Iris pigment epithelial cell (primary cell): ENCODE measurements around the gene ODC1.

ENCODE experiments used
- DNase-seq: peaks from one replicate; pipeline ENCODE4 v3.0.0-alpha.2; 2011; ENCODE audit warnings: low read depth

The ODC1 gene

DNA sequence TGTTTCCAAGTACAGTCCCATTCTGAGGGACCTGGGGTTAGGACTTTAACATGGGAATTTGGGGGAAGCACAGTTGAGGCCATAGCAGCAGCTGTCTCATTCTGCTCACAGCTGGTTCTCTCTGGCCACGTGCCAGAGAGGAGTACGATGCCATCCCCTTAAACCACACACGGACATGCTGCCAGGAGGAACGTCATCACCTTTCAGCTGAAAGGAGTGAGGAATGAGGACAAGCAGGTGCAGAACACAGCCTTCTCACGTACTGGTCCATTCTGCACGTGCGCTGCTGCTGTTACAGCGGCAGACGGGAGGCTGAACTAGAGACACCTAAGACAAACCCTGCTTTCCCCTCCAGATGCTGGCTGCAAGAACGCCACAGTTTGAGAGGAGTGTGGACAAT lies 33.5 kb downstream of the ODC1 start:
- DNase-seq, result no peak

DNA sequence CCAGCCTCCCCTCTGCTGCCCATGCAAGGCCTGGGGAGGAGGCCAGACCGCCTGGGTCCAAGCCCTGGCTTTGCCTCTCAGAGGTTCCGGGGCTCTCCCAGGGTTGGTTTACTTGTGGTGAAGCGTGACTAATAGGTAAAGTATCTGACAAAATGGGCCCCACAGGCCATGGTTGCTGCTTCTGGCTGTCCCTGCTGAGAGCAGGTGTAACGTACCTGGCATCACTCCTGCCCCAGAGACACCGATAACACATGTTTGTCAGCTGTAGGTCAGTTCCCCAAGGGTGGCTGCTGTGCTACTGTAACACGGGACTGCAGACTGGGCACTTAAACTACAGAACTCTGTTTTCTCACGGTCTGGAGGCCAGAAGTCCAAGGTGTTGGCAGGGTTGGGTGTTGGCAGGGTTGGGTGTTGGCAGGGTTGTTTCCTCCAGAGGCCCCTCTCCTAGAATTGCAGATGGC lies 34.1 kb downstream of the ODC1 start:
- peak; percentile 69 for DNase-seq

DNA sequence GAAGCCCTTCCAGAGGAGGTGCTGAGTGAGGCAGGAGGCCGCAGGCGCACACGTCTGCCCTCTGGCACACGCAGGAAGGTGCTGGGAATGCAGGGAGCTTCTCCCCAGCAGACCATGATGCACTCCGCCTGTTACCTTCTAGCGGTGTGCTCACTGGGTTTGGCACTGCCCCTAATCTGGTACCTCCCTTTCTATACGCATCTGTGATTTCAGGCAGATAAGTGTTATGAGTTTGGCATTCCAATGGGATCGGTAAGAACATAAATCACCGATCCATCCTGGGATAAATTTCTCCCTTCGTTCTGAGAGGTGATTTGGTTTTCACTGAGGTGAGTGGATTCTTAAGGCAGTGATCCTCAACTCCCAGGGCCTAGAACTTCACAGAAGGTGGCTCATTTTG lies 34.6 kb downstream of the ODC1 start:
- DNase-seq, result no peak

DNA sequence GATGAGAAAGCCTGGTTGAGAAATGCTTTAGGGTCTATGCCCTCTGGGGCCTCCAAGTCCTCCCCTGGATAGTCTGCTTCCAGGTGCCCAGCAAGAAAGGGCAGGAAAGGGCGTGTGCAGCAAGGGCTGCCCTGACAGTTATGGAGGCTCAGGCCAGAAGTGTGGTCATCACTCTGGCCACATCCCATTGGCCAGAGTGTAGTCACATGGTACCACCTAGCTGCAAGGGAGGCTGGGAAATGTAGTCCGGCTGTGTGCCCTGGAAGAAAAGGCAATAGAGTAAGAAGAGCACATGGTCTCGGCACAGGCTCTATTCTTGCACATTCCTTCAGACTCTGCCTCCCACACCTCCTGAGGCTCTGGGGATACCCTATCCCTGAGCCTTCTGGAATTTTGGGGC lies 35.7 kb downstream of the ODC1 start:
- DNase-seq, result peak; percentile 70

DNA sequence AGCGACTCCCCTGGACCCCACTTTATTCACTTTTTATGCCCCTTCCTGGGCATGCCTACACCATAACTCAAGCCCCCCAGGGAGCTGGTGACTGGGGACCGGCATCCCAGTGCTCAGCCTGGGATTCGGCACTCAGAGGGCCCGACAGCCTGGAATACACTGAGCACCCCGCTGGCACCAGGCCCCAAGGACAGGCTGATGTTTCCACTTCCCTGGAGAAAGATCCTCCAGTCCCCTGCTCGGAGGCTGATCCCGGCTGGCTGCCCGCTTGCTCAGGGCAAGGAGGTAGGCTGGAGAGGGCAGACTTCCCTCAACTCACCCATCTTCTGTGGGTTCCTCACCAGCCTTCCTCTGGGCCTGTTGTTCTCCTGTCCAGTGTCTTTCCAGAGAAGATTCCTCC lies 36.6 kb downstream of the ODC1 start:
- DNase-seq, result no peak

DNA sequence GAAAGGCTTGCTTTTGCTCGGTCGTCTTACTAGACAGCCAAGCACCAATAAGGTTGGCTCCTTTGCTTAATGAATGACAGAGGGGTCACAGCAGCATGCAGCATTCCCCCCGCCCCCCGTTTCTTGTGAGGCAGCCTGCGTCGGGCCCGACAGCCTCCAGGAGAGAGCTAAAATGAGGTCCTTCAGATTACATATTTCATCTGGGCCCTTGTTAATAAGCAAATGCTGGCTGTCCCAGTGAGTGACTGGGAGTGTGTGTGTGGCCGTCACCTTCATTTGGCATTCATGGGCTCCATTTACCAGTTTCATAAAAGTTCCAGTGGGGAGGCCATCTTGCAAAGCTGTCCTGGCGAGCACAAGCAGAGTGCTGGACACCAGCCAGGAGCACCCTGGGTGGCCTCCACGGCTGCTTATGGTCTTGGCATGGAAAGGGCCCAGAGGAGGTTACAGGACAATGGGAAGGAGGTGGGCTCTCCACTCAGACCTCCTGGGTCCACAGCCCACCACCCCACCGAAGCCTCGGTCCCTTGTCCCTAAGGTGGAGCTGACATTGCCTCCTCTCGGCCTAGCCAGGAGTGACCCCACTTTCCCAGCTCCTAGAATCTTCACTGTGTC lies 37.2 kb downstream of the ODC1 start:
- no peak for DNase-seq

DNA sequence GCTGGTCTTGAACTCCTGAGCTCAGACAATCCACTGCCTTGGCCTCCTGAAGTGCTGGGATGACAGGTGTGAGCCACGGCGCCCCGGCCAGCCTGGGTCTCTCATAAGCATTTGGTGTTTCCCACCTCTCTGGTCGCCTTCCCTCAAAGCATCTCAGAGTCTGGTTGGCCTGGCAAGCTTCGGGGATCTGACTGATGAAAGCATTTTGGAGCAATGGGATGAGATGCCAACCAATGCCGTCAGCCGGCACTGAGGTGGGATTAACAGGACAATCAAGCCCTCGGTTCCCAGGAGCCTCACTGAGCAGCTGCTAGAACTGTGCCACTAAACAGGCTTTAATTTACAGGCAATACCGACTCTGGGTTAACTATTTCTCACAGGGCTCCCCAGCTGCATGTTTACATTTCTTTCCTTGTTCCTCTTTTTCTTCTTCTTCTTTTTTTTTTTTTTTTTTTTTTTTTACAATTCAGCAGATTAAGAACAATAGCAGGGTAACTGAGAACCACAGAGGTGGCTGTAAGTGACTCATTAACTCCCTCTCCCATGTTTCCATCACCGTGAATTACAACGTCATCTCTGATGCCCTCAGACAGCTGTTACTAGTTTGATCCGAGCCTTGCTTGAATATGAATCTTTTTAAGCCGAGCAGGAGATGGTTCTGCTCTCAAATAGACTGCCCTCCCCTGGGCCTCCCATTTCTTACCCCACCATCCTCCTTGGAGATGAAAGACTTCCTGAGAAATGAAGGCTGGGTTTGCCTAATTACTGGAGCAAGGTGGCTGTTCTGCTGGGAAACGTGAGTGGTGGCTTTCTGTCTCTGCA lies 37.9 kb downstream of the ODC1 start:
- no peak for DNase-seq

DNA sequence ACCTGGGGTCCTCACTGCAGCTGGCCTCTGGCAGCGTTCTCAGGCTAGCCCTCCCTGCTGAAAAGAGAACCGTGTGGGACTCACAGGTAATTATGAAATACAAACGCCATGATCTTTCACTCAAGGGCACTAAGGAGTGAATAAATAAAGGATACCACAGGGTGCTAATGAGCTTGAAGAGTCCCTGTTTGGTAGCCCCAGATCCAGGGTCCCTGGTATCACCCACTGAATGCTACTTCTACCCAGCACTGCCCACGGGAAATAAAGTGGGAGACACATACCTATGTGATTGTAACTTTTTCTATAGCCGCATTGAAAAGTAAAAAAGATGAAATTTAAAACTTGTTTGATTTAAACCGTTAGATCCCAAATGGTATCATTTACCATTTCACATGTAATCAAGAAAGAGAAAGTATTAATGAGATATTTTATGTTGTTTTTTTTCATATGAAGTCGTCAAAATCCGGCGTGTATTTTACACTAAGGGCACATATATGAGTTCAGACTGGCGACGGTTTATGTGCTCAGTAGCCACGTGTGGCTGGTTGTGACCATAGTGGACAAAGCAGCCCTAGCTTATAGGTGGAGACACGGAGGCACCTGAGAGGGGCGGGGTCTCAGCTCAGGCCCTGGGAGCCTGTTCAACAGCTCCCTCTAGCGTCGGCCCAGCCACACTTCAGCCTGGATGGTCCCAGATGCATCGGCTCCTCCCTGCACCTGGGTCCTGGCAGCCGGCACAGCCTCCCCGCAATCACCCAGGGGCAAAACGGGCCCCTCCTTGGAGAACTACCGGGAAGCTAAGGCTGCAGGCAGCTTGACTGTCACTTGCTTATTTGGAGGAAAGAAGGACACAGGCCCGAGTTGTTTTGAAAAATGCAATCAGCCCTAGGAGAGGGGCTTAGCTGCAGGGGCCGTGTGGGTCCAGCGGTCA lies 39.2 kb downstream of the ODC1 start:
- peak; percentile 67 for DNase-seq

DNA sequence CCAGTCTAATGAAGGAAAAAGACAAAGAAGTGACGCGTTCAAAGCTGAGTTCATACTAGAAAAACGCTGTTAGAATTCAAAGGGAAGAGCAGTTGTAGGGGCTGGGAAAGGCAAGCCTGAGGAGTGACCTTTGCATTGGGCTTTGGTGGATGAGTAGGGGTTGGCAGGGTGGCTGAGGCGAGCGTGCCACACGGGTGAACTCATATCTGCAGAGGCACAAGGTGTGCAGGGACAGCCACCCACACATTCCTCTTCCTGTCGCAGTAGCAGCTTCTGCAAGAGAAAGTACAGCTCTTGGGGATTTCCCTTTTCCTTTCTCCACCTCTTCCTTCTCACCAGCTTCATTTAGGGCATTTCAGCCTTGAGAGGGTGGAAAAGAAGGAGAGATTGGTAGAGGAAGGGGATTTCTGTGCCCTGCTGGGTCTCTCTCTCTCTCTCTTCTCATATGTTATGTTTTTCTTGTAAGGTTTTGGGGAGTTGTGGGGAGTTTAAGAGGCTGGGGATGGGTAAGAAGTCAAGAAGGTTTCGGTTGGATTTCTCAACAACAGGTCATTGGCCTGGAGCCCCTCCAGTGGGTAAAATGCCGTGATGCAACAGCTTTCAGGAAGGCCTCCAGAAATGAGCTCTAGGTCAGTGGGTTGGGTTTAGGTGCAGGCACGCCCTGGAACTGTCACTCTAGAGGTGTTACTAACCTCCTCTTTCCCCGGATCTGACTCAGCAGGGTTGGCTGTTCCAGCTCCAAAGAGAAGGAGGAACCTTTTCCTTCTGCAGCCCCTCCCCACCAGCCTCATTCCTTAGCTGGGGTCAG lies 40.1 kb downstream of the ODC1 start:
- peak; percentile 91 for DNase-seq

DNA sequence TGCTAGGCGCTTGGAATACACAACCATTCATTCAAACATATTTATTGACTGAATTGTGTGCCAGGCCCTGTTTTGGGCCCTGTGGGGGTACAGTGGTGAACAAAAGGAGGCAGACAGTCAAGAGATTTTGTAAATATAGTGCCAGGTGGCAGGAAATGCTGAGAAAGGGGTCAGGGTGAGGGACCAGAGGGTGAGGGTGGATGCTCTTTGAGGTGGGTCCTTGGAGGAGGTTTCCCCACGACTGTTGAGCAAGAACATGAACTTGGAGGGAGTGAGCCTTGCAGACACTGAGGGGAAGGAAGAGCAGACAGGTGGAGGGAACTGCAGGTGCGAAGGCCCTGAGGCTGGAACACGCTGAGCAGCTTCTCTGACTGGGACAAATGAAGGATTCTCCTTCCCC lies 40.7 kb downstream of the ODC1 start:
- DNase-seq, result no peak

DNA sequence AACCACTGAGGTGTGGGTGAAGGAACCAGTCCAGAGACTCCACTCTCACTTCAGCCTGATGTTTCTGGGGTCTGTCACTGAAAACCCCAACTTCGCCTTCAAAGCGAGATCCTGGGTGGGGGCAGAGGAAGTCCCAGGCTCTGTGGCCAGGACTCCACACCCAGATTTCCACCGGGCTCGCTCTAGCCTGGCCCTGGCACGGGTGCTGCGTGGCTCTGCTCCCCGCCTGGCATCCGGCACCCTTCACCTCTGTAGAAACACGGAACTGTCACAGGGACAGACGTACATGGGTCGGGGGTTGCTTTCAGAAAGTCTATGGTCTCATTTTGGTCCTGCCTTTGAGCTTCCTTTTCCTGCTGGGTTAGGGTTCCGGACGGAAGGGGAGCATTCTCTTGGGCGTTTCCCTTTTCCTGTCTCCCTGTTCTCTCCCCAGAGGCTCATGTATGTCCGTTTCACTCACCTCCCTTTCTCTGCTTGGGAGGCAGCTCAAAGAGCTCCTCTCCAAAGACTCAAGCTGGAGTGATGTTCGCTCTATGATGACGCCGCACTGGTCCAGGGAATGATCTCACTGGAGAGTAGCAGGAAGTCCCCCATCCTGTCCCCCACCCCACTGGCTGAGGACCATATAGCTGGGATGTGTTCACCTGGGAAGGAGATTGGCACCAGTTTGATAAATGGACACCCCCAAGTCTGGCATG lies 41.5 kb downstream of the ODC1 start:
- DNase-seq, result no peak

DNA sequence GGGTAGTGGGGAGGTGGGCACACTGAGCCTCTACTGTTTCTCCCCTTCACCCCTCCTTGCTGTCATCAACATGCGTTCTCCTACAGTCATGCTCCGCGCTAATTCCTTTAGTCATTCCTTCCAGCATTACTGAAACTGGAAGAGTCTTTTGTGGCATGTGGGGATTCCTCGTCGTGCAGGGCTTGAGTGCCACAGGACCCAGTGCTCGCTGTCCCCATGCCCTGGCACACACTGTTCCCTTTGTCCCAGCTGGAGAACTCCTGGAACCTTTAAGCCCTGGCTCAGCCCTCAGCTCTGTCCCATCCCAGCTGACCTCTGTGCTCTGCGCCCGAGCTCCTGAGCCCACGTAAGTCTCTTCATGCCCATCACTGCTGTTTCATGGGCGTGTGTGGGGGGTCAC lies 42.1 kb downstream of the ODC1 start:
- no peak for DNase-seq

DNA sequence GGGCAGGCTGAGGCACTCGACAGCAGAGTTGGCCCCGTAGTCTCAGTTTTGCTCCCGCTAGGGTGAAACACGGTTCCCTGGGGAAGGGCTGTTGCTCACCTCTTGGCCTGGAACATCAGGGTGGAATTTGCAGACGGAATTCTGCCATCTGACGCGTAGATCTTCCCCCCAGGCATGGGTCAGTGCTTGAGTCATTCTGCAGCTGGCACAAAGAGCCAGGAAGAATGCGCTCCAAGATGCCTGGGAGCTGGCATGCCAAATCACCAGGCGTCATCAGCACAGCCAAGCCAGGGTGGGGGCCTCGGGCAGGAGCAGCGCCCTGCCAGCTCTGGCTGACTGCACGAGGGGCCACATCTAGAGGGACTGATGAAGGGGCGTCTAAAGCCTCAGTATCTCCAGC lies 42.7 kb downstream of the ODC1 start:
- DNase-seq, result peak; percentile 55

DNA sequence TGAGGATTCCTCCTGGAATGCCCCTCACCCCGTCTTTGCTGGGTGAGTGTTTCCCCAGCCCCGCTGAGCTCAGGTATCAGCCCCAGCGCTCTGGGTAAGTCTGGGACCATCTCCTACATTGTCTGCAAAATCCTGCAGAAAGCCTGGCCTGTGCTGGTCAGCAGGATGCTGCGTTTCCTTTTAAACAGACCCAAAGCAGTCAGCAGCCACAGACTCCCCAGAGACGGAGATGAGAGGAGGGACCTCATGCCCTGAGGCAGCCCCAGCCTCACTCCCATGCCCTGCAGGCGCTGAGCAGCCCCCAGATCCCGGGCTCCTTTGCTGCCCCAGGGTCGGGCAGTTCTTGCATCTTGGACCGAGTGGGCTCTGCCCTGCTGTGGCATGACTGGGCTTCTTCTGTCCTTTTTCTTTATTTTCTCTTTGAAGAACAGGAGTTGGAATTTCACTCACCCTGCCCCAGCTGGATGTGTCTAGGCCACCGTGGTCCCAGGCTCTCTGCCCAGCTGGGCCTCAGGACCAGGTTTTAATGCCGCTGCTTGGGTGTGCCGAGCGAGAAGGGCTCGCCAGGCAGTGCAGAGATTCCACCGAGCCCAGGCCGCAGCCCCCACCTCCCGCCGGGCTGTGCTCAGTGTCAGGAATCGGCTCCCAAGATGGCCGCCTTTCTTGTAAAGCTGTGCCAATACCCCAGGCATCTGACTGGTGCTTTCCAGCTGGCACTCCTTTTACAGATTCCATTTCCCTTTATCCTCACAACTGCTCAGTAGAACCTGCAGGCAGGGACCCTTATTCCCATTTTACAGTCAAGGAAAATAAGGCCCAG lies 43.6 kb downstream of the ODC1 start:
- DNase-seq, result no peak

DNA sequence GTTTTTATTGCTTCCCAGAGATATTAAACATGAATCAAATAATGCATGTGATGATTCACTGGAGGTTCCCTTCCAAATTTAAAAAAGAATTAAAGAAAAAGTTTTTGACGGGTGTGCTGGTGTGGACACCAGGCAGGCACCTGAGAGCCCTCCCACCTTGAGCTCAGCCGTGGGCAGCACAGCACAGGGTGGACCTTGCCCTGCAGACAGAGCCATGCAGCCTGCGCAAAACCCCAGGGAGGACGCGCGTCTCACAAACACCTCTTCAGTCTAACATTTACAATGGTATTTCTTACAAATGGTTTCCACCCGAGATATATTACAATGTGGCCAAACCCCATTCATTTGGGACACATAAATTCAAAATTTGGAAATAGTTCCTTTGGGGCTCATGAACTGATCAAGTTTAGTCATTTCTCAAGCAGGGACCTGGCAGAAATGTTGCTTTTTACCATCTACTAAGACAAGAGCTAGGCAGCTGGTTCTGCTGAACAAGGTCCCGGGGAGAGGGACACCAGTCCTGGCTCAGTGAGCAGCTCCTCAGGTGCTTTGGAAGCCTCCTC lies 45.4 kb downstream of the ODC1 start:
- DNase-seq, result no peak

DNA sequence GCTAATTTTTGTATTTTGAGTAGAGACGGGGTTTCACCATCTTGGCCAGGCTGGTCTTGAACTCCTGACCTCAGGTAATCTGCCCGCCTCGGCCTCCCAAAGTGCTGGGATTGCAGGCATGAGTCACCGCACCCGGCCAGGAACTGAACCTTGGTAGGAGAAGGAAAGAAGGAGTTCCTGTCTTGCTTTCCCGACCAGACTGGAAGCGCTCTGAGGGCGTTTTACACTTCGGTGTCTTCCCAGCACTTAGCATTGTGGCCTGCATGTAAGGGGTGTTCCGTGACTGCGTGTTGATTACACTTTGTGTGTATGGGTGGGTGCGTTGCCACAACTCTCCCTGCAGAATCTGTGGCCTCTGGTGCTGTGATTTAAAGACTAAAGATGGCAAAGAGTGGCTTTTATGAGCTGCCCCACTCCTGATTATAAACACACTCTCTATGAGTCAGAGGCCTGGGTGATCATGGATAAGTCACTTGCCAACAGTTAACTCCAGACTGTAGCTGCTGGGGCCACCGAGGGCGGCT lies 46.0 kb downstream of the ODC1 start:
- peak; percentile 39 for DNase-seq

DNA sequence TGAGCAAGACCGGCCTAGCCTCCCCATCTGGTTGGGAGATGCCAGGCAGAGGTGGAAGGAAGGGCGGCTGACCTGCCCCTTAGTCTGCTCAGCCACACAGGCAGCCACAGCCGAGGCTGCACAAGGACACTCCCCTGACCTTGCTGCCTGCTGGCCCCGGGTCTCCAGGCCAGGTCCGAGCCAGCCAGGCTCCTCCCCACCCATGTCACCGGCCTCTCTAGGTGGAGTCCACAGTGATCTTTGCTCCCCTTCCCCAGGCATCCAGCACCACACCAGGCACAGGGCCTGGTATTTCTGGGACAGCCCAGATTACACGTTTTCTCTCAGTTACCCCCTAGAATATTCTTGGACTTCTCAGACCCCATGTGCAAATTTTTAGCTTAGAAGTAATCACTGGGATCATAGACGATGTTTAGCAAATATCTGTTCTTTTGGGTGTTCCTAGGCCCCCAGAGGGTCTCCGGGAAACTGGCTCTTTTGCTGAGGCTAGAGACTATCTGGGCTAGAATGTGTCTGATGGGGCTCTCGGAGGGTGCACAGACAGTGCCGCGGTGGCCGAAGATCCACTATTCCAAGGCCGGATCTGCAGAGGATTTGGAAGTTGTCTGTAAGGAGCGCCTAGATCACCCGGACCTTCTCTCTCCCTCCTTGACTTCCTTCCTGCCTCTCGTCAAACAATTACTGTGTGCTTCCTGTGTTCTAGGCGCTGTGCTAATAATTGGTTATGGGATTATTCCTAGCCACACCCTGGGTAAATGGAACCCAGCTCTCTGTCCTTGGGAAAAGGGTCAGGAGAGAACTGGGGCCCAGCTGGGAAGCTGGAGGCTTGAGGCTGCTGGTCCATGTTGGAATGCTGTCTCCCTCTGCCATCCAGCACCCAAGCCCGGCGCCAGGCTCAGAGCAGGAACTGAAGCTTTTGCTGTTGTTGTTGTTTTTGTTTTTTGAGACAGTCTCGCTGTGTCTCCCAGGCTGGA lies 46.9 kb downstream of the ODC1 start:
- DNase-seq, result no peak

DNA sequence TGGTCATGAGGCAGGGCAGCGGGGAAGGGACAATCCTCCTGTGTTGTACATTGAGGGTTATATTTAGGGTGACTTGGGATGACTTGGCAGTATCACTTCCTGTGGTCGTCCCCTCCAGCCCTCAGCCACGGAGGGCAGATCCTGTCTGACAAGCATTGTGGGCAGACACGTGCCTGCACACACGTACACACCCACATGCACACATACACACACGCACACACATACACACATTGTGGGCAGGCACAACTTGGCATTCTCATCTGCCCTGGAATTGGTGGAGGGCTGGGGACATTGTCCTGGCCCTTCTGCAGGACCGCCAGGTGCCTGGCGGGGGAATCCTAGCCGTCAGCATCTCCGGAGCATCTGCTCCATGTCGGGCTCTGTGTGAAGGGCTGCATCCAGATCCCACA lies 47.6 kb downstream of the ODC1 start:
- no peak for DNase-seq
